ENCODE data around the gene IFNK.

Gene IFNK

GRCh38 chr9:27514551-27514950, 9.5 kb upstream of the IFNK start:
- DNase-seq, result no peak

GRCh38 chr9:27518006-27518405, 6.1 kb upstream of the IFNK start:
- DNase-seq, result no peak

- DNase-seq, result no peak
Observed at GRCh38 chr9:27518809-27519208, 5.3 kb upstream of the IFNK start.

- no peak for DNase-seq
Observed at GRCh38 chr9:27519466-27520465, 4.3 kb upstream of the IFNK start.

- no peak for DNase-seq
Observed at GRCh38 chr9:27520986-27521385, 3.1 kb upstream of the IFNK start.

- no peak for DNase-seq
Observed at GRCh38 chr9:27523141-27523540, 949 bp upstream of the IFNK start.

- DNase-seq, result no peak
Observed at GRCh38 chr9:27527702-27528075, 3.6 kb downstream of the IFNK start.

- no peak for DNase-seq
Observed at GRCh38 chr9:27528076-27528885, 4.2 kb downstream of the IFNK start.

- no peak for DNase-seq
Observed at GRCh38 chr9:27528886-27529315, 4.8 kb downstream of the IFNK start.

- DNase-seq, result peak in 1 of 3 experiments; percentile 72
Observed at GRCh38 chr9:27529316-27530278, 5.5 kb downstream of the IFNK start, which contains the start of gene MOB3B. Gene MOB3B, minus strand, starts transcription at chr9:27529814. Its CDS starts 74,264 bp downstream, at chr9:27455550.

GRCh38 chr9:27530915-27531755, 7.0 kb downstream of the IFNK start:
- DNase-seq, result no peak

- no peak for DNase-seq
Observed at GRCh38 chr9:27532046-27532445, 8.0 kb downstream of the IFNK start.

- DNase-seq, result no peak
Observed at GRCh38 chr9:27533311-27533710, 9.2 kb downstream of the IFNK start.

- peak in 1 of 3 experiments; percentile 9 for DNase-seq
Observed at GRCh38 chr9:27534131-27534530, 10.0 kb downstream of the IFNK start.

GRCh38 chr9:27534658-27535209, 10.6 kb downstream of the IFNK start:
- no peak for DNase-seq

GRCh38 chr9:27535701-27536118, 11.6 kb downstream of the IFNK start:
- no peak for DNase-seq

GRCh38 chr9:27536168-27536567, 12.1 kb downstream of the IFNK start:
- DNase-seq, result no peak

GRCh38 chr9:27537027-27537435, 12.9 kb downstream of the IFNK start:
- DNase-seq, result no peak

GRCh38 chr9:27537756-27538155, 13.7 kb downstream of the IFNK start:
- no peak for DNase-seq

GRCh38 chr9:27538647-27539046, 14.6 kb downstream of the IFNK start:
- DNase-seq, result peak in 1 of 3 experiments; percentile 4
